H9 (cell line): Measurements from ENCODE around the gene ACR. TPM values are rescaled to one million over a fixed set of nuclear protein-coding genes. Genes with fewer than 3 reads are reported as not detected.
A peak's percentile ranks its signal among the peaks of the same experiment; 100 is the strongest.

Experiments
- DNase-seq: peaks from one replicate; pipeline ENCODE4 v3.0.0-alpha.2; 2017
- H2AFZ ChIP-seq: one replicate; pipeline ENCODE4 v1.6.1; 2013; ENCODE audit warnings: mild to moderate bottlenecking, low read length, control low read depth, moderate library complexity
- H2AK5ac ChIP-seq: 2 replicates; pipeline ENCODE4 v1.6.1; 2013; ENCODE audit warnings: low read length, control low read depth, mixed read lengths; ENCODE audit not compliant: insufficient read length
- H2BK120ac ChIP-seq: one replicate; pipeline ENCODE4 v1.6.1; 2013; ENCODE audit warnings: low read depth, mild to moderate bottlenecking, low read length, control low read depth, inconsistent platforms; ENCODE audit not compliant: poor library complexity, severe bottlenecking
- H2BK12ac ChIP-seq: 2 replicates; pipeline ENCODE4 v1.6.1; 2013; ENCODE audit warnings: low read length, control low read depth, mixed read lengths, low read depth; ENCODE audit not compliant: insufficient read length
- H2BK15ac ChIP-seq: 2 replicates; pipeline ENCODE4 v1.6.1; 2013; ENCODE audit warnings: low read depth, low read length, control low read depth
- H2BK20ac ChIP-seq: one replicate; pipeline ENCODE4 v1.6.1; 2013; ENCODE audit warnings: low read depth, mild to moderate bottlenecking, low read length, control low read depth, inconsistent platforms; ENCODE audit not compliant: poor library complexity, severe bottlenecking
- H2BK5ac ChIP-seq: 2 replicates; pipeline ENCODE4 v1.6.1; 2013; ENCODE audit warnings: low read length, control low read depth, mixed read lengths; ENCODE audit not compliant: insufficient read length
- H3K14ac ChIP-seq: 2 replicates; pipeline ENCODE4 v1.6.1; 2013; ENCODE audit warnings: low read length, control low read depth; ENCODE audit not compliant: insufficient read depth
- H3K18ac ChIP-seq: 2 replicates; pipeline ENCODE4 v1.6.1; 2013; ENCODE audit warnings: low read depth, mild to moderate bottlenecking, mixed read lengths, low read length, control low read depth; ENCODE audit not compliant: insufficient read length
- H3K23ac ChIP-seq: 2 replicates; pipeline ENCODE4 v1.6.1; 2013; ENCODE audit warnings: low read length, control low read depth, mixed read lengths, low read depth; ENCODE audit not compliant: insufficient read length
- H3K23me2 ChIP-seq: 2 replicates; pipeline ENCODE4 v1.6.1; 2013; ENCODE audit warnings: low read depth, mild to moderate bottlenecking, mixed read lengths, low read length, control low read depth; ENCODE audit not compliant: insufficient read length, poor library complexity, severe bottlenecking
- H3K27ac ChIP-seq: 2 replicates; pipeline ENCODE4 v1.5.1; 2013; ENCODE audit warnings: low read length, control low read depth, mixed read lengths, low read depth; ENCODE audit not compliant: insufficient read length
- H3K27me3 ChIP-seq: 2 replicates; pipeline ENCODE4 v1.6.1; 2013; ENCODE audit warnings: low read length, control low read depth, inconsistent platforms; ENCODE audit not compliant: insufficient read depth
- H3K4ac ChIP-seq: 2 replicates; pipeline ENCODE4 v1.6.1; 2013; ENCODE audit warnings: low read depth, mild to moderate bottlenecking, control low read depth, inconsistent platforms, low read length, moderate library complexity
- H3K4me1 ChIP-seq: 2 replicates; pipeline ENCODE4 v1.6.1; 2013; ENCODE audit warnings: low read length, control low read depth, inconsistent platforms; ENCODE audit not compliant: insufficient read depth
- H3K4me2 ChIP-seq: 2 replicates; pipeline ENCODE4 v1.6.1; 2013; ENCODE audit warnings: low read length, control low read depth, mixed read lengths; ENCODE audit not compliant: insufficient read length, insufficient read depth
- H3K56ac ChIP-seq: 2 replicates; pipeline ENCODE4 v1.6.1; 2013; ENCODE audit warnings: low read depth, mild to moderate bottlenecking, mixed read lengths, low read length, control low read depth; ENCODE audit not compliant: insufficient read length
- H3K79me1 ChIP-seq: 2 replicates; pipeline ENCODE4 v1.6.1; 2013; ENCODE audit warnings: low read depth, mild to moderate bottlenecking, moderate library complexity, low read length, control low read depth, inconsistent platforms; ENCODE audit not compliant: insufficient read depth, poor library complexity, severe bottlenecking
- H3K79me2 ChIP-seq: 2 replicates; pipeline ENCODE4 v1.6.1; 2013; ENCODE audit warnings: low read length, control low read depth, inconsistent platforms; ENCODE audit not compliant: insufficient read depth
- H3K9ac ChIP-seq: 2 replicates; pipeline ENCODE4 v1.6.1; 2013; ENCODE audit warnings: low read length, control low read depth, mixed read lengths; ENCODE audit not compliant: insufficient read length; ENCODE audit errors: extremely low read depth
- H3K9me3 ChIP-seq: one replicate; pipeline ENCODE4 v1.6.1; 2013; ENCODE audit warnings: low read depth, low read length, inconsistent platforms; ENCODE audit not compliant: control insufficient read depth
- H3T11ph ChIP-seq: one replicate; pipeline ENCODE4 v1.6.1; 2013; ENCODE audit warnings: mild to moderate bottlenecking, low read length, control low read depth, inconsistent platforms
- H4K20me1 ChIP-seq: one replicate; pipeline ENCODE4 v1.6.1; 2013; ENCODE audit not compliant: control insufficient read depth, insufficient read length, insufficient read depth
- H4K5ac ChIP-seq: 2 replicates; pipeline ENCODE4 v1.6.1; 2013; ENCODE audit warnings: low read depth, mild to moderate bottlenecking, mixed read lengths, low read length, control low read depth; ENCODE audit not compliant: insufficient read length
- H4K8ac ChIP-seq: replicated peaks from 2 replicates; pipeline ENCODE4 v1.6.1; 2013; ENCODE audit warnings: low read length, control low read depth, mixed read lengths, low read depth; ENCODE audit not compliant: insufficient read length
- H4K91ac ChIP-seq: 2 replicates; pipeline ENCODE4 v1.6.1; 2013; ENCODE audit warnings: low read depth, mild to moderate bottlenecking, moderate library complexity, mixed read lengths, low read length, control low read depth; ENCODE audit not compliant: insufficient read length
- H3K27ac Mint-ChIP-seq, 3 experiments: 2 replicates in 2 of 3; 3 replicates in 1 of 3; pipeline ENCODE4 v1.8.0; 2020 to 2021; ENCODE audit warnings: mixed read lengths in 3 of 3, mild to moderate bottlenecking in 1 of 3, moderate library complexity in 1 of 3
- H3K27me3 Mint-ChIP-seq: 2 replicates; pipeline ENCODE4 v1.8.0; 2021; ENCODE audit warnings: low read depth, mild to moderate bottlenecking, moderate library complexity, mixed read lengths
- H3K36me3 Mint-ChIP-seq, 3 experiments: 2 replicates in 2 of 3; 3 replicates in 1 of 3; pipeline ENCODE4 v1.8.0; 2020 to 2021; ENCODE audit warnings: low read depth in 3 of 3, mixed read lengths in 3 of 3; ENCODE audit not compliant: insufficient read depth in 1 of 3
- H3K4me1 Mint-ChIP-seq, 2 experiments: 2 replicates each; pipeline ENCODE4 v1.8.0; 2020; ENCODE audit warnings: mixed read lengths in 2 of 2
- H3K4me3 Mint-ChIP-seq, 2 experiments: 2 replicates in 1 of 2; 3 replicates in 1 of 2; pipeline ENCODE4 v1.8.0; 2020 to 2021; ENCODE audit warnings: mild to moderate bottlenecking in 2 of 2, mixed read lengths in 2 of 2, moderate library complexity in 1 of 2
- H3K9me3 Mint-ChIP-seq, 2 experiments: 2 replicates in 1 of 2; 3 replicates in 1 of 2; pipeline ENCODE4 v1.8.0; 2020; ENCODE audit warnings: mild to moderate bottlenecking in 2 of 2, mixed read lengths in 2 of 2, moderate library complexity in 1 of 2
- CTCF ChIP-seq: fragments of 200-600 bp; sonication (generic); conservative IDR thresholded peaks from 3 replicates; pipeline ENCODE4 v1.8.0; 2021; ENCODE audit warnings: antibody characterized with exemption, mild to moderate bottlenecking
- WGBS: extraction: QIAGEN DNeasy Blood & Tissue Kit; methylation state at CpG from one replicate; pipeline ENCODE4 v1.1.7; 2013; ENCODE audit warnings: missing lambda C conversion rate, low lambda C conversion rate, mixed read lengths; ENCODE audit not compliant: insufficient read length; ENCODE audit errors: extremely low coverage; 5-methylcytosine and 5-hydroxymethylcytosine counted together
- total RNA-seq: library from RNA; stranded (reverse); gene quantifications from 2 replicates; pipeline ENCODE4 v1.2.1, GENCODE V29; 2021

Gene ACR
- total RNA-seq, 1 experiment from 2014 or later, result 0.35 TPM

GRCh38 chr22:50731811-50732624 lies 6.0 kb upstream of the ACR start:
- no peaks in the 10 kb centered on the region; a peak in 1 of 7 replicates for H3K36me3 Mint-ChIP-seq
- no peak overlapping the region for H2AFZ ChIP-seq
- no peak overlapping the region for H3K18ac ChIP-seq
- H3K79me1 ChIP-seq, result no peaks in the 10 kb centered on the region
- H2AK5ac ChIP-seq, result no peak overlapping the region
- no peak for DNase-seq
- H2BK12ac ChIP-seq, result no peak overlapping the region
- no peaks in the 10 kb centered on the region for H3K23me2 ChIP-seq
- no peak overlapping the region for H3K4me3 Mint-ChIP-seq
- H3K27ac ChIP-seq, result no peak overlapping the region
- no peak overlapping the region for H2BK15ac ChIP-seq
- peak; percentile 79 for TF ChIP-seq CTCF
- H3K79me2 ChIP-seq, result no peaks in the 10 kb centered on the region
- no peak overlapping the region; a peak in 1 of 7 replicates for H3K27ac Mint-ChIP-seq
- H3K27me3 Mint-ChIP-seq, result peaks cover 55% of the 10 kb centered on the region
- no peaks in the 10 kb centered on the region for H4K20me1 ChIP-seq
- H4K91ac ChIP-seq, result no peak overlapping the region
- no peak overlapping the region for H3K23ac ChIP-seq
- H3K9me3 Mint-ChIP-seq, result no peaks in the 10 kb centered on the region
- H3K14ac ChIP-seq, result no peak overlapping the region
- H2BK5ac ChIP-seq, result no peak overlapping the region
- no peak overlapping the region for H3K9ac ChIP-seq
- H3K9me3 ChIP-seq, result no peaks in the 10 kb centered on the region
- H3K27me3 ChIP-seq, result peaks cover 3% of the 10 kb centered on the region
- WGBS, result no CpG with 5 or more reads among the region's 32 CpGs
- no peak overlapping the region for H3K4ac ChIP-seq
- no peak overlapping the region for H2BK120ac ChIP-seq
- H4K5ac ChIP-seq, result no peak overlapping the region
- no peak overlapping the region for H3K56ac ChIP-seq
- no peak overlapping the region for H3K4me2 ChIP-seq
- H3T11ph ChIP-seq, result no peak overlapping the region
- H2BK20ac ChIP-seq, result no peak overlapping the region
- H3K4me1 Mint-ChIP-seq, result peaks cover 0 to 10% of the 10 kb centered on the region in 2 experiments; a peak in 3 of 4 replicates
- no peaks in the 10 kb centered on the region for H3K4me1 ChIP-seq
- no peak overlapping the region for H4K8ac ChIP-seq
